GM21367 (cell line): Measurements from ENCODE around the gene CHRM5.

Experiments
- ATAC-seq: cut with Tn5 transposase; IDR thresholded peaks from one replicate; pipeline ENCODE4 v1.9.1; 2021; ENCODE audit not compliant: unreplicated experiment

The CHRM5 gene, protein sequence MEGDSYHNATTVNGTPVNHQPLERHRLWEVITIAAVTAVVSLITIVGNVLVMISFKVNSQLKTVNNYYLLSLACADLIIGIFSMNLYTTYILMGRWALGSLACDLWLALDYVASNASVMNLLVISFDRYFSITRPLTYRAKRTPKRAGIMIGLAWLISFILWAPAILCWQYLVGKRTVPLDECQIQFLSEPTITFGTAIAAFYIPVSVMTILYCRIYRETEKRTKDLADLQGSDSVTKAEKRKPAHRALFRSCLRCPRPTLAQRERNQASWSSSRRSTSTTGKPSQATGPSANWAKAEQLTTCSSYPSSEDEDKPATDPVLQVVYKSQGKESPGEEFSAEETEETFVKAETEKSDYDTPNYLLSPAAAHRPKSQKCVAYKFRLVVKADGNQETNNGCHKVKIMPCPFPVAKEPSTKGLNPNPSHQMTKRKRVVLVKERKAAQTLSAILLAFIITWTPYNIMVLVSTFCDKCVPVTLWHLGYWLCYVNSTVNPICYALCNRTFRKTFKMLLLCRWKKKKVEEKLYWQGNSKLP

DNA sequence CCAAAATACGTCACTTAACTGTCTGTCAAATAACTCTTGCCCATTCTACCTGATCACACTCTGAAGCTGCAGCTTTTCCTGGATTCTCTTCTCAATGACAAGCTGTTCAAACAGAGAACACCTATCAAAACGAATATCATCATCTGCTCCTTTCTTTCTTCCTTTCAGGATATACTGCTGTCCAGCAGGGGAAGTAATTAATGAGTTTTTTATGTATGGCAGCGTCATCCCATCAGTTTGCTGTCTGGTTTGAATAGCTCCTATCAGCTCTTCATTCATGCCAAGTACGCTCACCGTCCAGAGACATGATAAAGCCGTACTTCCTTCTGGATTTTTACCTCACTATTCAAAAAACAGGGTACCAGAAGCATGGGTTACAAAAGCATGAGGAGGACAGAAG lies at the start of gene CHRM5:
Gene CHRM5 (plus strand): TSS at position 274 of the 400 bp plus-strand sequence. CDS start 94,221 bp downstream, outside the sequence.
- ATAC-seq: no peak

DNA sequence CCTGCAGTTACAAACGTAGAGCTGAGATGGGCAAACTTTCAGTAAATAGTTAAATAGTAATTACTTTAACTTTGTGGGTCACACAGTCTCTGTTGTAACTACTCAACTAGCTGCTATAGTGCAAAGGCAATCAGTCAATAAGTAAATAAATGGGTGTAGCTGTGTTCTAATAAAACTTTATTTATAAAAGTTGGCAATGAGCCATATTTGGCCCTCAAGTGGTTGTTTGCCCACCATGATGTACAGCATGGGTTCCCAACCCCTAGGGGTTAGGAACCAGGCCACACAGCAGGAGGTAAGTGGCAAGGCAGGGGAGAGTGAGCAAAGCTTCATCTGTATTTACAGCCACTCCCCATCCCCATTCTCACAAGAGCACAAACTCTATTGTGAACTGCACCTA lies 44.9 kb upstream of the CHRM5 start:
- ATAC-seq: no peak

DNA sequence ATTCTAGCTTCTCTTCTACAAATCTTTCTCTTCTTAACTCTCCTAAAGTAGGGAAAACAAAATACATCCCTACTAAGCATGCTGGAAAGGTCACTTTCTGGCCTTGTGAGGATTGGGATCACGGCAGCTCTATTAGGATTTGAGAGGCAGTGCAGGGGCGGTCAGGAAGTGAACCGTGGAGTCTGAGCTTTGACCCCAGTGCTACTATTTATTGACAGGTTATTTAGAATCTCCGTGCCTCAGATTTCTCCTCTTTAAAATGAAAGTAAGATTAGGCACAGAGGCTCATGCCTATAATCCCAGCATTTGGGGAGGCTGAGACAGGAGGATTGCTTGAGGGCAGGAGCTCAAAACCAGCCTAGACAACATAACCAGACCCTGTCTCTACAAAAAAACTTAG lies 42.0 kb upstream of the CHRM5 start:
- no peak for ATAC-seq

DNA sequence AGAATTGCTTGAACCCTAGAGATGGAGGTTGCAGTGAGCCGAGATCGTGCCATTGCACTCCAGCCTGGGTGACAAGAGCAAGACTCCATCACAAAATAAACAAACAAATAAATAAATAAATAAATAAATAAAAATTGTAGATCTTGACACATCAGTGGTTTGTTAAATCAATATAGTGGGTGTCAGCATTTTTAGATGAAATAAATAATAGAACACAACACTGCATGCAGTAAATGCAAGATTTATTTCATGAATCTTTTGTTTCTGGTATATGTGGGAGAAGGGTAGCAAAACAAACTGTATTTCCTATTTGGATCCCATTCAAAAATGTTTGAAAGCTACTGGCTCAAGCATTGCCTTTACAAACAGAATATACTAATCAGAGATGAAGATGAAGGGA lies 35.6 kb upstream of the CHRM5 start:
- ATAC-seq: no peak

DNA sequence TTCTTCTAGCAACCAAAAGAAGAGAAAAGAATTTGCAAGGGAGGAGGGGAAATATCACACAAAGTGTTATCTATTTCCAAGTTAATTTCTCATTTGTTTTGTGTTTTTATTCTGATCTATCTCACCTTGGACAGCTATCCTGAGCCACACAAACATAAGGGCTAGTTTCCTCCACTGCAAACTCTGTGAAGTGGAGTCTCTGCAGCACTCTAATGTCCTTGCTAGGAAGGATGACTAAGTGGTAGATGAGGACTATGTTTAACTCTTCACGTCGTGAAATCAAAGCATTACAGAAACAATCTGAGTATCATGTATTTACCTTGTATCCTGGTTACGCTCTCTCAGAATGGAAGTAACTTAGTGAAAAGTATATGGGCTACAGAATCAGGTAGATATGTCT lies 33.9 kb upstream of the CHRM5 start:
- ATAC-seq: no peak

DNA sequence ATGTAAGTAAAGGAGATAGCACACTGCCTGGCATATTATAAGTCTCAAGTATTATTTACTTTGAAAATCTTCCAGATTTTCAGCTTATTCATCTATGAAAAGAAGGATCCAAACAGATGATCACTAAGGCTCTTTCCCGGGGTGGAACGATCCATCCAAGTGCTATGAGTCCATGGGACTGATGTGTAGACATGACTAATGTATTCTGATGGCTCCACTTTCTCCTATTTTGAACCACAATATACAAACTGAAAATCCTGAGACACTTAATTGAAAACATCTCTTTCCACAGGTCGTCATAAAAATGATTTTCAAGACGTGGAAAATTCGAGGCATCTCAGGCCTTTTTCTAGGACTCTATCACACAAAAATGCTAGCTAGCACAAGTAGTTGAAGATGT lies 33.4 kb upstream of the CHRM5 start:
- ATAC-seq: no peak

DNA sequence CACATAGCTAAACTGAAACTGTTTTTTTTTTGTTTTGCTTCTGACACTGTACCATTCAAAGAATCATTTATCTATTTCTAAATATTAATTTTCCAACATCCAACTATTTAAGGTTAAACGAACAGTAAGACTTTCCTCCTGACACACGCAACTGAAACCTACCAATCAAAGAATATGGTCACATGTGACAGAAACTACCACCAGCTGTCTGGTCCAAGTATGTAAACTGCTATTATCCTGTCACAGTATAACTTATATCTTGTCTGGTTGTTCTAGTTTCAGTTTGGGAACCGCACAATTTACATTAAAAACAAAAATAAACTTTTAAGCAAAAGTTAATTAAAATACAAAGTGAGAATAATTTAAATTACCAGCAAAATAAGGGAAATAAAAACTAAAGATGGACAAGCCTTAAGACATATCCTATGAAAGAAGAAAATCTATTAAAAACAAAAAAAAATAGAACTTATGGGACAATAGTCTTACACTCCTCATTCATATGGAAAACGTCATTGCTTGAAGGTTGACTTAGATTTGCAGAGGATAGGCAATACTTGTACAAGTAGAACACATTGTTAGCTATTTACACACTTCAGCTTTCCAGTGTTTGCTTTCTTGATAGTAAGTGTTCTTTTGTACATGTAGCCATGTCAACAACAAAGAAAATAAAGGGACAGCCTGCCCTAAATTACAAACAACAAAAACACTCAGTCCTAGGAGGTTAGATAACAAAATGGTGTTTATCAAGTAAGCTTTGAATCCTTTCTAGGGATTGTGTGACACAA lies 26.8 kb upstream of the CHRM5 start:
- no peak for ATAC-seq

DNA sequence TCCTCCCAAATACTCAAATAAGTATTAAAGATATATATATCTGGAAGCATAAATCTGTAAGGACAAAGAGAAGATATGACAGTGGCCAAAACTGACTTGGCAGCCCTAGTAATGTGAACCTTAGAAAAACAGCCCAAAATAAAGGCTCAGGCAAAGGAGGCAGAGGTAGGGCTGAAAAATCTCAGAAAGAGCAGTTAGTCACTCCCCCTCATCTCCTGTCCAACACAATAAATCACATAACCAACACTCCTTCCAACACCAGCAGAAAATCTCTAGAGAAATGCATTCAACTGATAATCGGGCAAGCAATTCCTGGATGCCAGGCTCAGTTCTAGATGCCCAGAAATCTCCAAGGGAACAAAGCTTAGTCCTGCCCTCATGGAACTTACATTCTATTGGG lies 22.1 kb upstream of the CHRM5 start:
- ATAC-seq: no peak

DNA sequence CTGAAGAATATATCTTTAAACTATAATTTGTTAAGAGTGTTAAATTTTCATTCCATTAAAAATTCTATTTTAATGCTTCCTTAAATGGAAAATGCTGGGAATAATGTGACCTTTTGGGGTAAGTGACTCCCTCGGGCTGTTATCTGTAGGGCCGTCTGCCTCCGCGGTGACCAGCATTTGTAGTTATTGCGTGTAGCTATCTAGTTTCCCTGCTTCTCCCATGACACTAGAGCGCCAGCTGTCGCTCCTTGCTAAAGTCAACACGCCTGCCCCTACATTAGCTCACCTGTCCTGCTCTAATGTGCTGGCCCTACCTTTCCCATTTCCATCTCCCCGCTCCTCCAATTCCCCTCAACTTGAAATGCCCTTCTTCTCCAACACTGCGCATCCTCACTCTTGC lies 12.4 kb upstream of the CHRM5 start:
- no peak for ATAC-seq

DNA sequence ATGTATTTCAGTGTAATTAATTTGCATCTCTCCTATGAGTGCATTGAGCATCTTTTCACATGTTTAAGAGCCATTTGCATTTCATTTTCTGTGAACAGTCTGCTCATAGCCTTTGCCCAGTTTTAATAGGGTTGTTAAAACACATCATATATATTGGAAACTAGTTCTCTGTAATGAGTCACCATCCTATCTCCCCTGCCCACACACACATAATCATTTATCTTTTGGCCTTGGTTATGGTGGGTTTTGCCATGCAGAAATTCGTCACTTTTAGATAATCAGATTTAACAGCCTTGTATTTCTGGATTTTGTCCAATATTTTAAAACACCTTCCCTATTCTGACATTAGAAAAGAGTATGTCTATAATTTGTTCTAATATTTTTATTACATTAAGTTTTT lies 11.9 kb upstream of the CHRM5 start:
- no peak for ATAC-seq

DNA sequence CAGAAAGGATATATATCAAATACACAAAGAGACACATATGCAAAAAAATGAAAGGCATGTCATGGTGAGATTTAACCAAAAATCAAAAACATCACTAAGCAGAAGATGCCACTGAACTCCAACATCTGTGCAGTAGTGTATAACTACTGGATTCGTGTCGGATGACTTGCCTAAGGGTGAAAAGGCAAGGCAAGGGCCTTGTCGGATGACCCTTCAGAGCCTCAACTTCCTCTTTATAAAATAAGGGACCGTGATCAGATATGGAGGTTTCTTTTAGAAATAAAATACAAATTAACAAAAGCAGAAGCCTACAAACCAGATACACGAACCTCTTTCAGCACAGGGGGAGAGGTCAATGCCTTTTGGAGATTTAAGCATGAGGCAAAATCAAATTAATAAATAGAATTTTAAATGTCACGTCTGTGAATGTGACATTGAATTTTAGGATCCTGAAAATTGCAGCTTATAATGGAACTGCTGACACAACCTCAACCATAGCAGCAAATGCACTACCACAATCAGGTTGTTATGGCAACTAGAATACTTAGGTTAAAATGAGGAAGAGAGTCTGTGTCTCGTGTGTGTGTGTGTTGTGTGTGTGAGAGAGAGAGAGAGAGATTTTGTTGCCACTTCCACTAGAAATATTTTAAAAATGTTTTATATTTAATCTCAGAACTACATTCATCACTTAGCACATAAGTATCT lies 8.3 kb upstream of the CHRM5 start:
- no peak for ATAC-seq

DNA sequence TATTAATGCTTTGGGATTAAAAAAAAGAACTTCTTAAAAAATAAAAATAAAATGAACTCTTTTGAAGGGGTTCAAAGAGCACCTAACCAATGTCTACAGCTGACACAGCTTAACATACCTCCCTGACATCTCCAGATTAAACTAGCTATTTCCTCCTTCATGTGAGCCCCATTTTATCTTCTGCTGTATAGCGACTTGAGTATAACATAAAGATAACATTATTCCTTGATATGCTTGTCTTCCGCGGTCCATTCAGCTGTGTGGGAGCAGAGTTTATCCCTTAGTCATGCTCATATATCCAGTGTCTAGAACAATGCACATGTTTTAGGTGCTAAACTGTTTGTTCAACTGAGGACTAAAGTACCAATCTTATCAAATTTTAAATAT lies 7.8 kb upstream of the CHRM5 start:
- no peak for ATAC-seq

DNA sequence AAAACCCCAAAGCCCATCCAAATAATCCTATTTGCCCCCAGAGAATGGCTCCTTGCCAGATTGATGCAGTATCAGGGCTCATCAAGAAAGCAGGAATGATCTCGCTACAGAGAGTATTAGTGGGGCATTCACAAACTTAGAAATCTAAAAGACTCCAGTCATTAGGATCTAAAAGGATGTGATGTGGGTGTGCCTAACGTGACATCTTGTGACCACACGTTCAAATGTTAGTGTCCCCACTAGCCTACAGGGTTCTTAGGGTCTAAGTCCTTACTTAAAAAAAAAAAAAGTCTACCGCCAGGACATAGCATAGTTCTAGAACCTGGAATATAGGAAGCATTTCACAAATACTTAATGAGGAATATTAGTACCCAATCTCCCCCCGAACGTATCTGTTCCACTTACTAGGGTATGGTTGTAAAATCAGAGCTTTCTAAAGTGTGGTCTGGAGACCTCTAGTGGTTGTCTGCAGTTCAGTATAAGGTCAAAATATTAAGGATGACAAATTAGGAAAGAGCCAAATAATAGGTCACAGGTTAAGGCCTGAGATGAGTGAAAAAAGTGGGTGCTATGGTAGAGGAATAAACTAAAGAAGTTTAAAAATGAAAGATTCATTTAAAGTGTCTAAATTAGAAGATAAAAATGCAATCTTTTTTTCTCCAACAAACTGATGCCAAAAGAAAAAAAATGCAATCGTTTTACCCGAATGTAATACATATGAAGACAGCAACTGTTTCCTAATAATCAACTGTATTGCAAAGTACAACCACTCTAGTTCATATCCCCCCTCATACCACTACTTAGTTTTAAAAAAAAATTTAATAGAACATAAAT lies 4.2 kb upstream of the CHRM5 start:
- no peak for ATAC-seq

DNA sequence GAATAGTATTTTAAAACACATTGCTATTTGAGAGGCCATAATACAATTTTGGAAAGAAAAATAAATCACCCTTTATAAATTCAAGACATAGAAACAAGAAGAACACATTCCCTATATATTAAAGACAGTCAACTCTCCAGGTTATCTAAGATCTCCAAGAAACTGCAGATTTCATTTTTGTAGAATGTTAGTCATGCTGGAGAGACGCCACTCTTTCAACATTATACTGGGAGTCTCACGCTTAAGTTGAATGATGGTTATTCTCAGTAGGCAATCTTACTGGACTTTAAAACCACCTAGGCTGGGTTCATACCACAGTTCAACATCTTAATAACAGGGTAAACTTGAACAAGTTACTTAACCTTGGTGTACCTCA lies 3.6 kb upstream of the CHRM5 start:
- no peak for ATAC-seq

DNA sequence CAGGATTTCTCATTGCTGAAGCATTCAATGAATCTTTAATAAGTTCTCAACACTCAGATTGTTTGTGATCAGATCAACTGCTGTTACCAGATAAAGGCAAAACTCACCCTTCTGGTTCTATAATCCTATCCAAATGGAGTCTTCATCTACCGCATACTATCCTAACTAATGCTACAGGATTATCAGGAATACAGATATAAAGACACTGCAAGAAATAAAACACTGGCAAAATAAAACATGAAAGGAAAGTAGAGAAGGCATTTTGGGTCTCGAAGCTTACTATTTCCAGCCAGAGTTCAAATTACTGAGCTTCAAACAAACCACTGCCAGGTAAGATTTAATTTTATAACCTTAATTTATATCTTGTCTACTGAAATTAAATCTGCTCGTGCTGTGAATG lies 524 bp downstream of the CHRM5 start:
- no peak for ATAC-seq

DNA sequence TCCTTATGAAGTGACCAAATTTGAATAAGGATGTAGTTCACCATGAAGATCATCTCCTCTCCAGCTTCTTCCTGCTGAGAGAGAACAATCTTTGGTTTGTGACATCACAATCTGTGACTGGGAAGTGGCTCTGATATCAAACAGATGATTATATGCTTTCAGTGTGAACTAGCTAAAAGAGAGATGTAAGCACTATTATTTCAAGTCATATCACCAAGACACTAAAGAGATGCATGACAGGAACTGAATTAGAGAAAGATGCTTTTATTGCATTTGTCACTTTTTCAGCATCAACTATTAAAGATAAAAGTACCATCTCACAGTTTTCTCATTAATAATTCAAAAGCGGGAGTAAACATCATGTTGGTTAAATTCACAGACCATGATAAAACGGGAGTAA lies 3.5 kb downstream of the CHRM5 start:
- no peak for ATAC-seq

DNA sequence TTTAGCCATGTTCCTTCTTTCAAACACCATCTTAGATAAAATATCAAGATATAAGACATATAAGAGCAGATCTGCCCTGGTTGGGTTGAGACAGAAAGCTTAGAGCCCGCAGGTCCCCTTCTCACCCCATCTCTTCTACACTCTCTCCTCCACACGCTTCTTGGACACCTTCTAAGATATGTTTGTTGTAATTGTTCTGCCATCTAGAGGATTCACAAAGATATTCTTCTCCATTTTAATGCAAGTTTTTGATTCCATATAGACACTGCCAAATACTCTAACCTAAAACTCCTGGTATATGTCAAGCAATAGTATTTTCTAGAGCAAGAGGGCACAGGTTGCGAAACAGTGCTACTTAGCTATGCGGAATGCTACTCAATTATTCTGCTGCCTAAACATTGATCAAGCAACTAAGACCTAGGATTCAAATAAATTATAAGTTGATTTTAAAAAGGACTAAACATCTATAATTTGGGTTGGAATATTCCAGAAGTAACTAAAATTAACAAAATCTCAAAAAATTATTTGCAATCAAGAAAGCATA lies 6.8 kb downstream of the CHRM5 start:
- no peak for ATAC-seq

DNA sequence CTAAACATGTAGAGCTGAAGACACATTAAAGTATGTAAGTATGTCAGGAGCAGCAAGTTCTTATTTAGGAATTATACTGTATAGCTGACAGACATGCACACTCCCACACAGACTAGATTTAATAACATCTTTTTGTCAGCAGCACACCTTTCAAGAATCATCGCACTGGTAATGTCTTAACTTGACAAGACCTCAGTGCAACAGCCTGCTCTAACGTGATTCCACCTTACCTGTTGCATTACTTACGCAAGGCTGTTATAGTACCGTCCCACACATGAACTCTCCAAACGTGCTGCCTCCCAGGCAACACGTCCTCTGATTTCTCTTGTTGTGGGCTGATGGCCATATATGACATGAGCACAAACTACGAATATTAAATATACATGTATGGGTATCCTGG lies 11.9 kb downstream of the CHRM5 start:
- ATAC-seq: no peak

DNA sequence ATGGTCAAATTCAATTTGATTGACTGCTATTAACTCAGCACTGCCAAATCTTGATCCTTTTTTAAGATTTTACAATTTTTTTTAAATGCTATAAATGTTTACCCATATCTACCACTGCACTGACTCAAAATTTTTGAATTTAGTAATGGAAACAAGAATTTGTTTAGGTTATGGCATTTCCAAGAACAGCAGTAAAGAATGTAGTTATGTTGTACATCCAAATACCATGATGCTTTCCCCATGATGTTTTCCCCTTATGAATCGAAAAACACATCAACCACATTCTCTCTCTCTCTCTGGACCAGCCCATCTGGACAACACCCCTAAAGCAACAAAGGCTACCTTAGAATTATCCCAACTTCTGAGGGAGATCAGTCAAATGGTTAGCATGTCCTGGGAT lies 14.2 kb downstream of the CHRM5 start:
- ATAC-seq: no peak

DNA sequence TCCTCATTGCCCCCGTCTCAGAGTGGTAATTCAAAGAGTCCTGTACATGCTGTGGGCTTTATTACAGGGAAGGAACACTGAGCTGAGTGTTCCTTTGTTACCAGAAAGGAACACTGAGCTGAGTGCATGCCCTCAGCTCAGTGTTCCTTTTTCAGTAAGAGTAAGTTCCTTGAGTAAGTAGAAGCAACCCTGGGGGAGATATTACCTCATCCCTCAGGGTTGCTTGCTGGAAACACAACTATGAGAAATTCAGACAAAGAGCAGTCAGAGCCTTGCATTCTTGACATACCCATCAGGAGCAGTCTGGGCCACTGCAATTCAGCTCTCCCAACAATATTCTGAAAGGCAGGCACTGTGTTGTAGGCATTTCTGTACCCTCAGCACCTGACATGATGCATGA lies 17.0 kb downstream of the CHRM5 start:
- no peak for ATAC-seq

DNA sequence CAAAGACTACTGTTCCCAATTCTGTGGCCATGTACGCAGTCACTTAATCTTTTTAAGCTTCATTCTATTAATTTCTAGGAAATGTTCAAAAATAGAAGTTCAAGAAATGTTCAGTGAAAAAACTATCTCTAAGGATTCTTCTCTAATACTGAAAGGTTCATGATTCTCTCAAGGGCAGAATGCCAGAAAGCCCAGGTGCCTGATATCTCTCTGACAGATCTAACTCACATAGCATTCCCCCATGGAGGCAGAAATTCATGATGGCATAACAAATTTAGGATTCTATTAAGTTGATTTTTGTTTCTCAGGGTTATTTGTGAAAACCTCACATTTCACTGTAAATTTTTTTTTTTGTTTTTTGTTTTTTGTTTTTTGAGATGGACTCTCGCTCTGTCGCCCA lies 17.5 kb downstream of the CHRM5 start:
- ATAC-seq: no peak
